CD4-positive, alpha-beta T cell treated with Interleukin-17A for 4 hours (primary cell): Measurements from ENCODE around the gene RFX2.
A peak's percentile ranks its signal among the peaks of the same experiment; 100 is the strongest.
"Not testable (repeated sequence)": the region's sequence is repeated elsewhere in the genome, so short reads cannot be mapped to it uniquely, and the experiment has no call there.

Source experiments
- DNase-seq: peaks from one replicate; pipeline ENCODE4 v3.0.0-alpha.2; 2020; ENCODE audit warnings: mixed read lengths

RFX2 gene

GRCh38 chr19:6073858-6074708, 36.2 kb downstream of the RFX2 start:
- DNase-seq = no peak

- not testable (repeated sequence) for DNase-seq
Measured at GRCh38 chr19:6073233-6073632, 37.1 kb downstream of the RFX2 start.

- DNase-seq = no peak
Measured at GRCh38 chr19:6071875-6072274, 38.4 kb downstream of the RFX2 start.

GRCh38 chr19:6070720-6071485, 39.4 kb downstream of the RFX2 start:
- DNase-seq = no peak

GRCh38 chr19:6070207-6070681, 40.1 kb downstream of the RFX2 start:
- DNase-seq = no peak

GRCh38 chr19:6069268-6069791, 41.0 kb downstream of the RFX2 start:
- DNase-seq = no peak

GRCh38 chr19:6068711-6069110, 41.6 kb downstream of the RFX2 start:
- DNase-seq = no peak

- DNase-seq = no peak
Measured at GRCh38 chr19:6067975-6068374, 42.3 kb downstream of the RFX2 start.

GRCh38 chr19:6066661-6067646, 43.3 kb downstream of the RFX2 start:
- peak; percentile 33 for DNase-seq

GRCh38 chr19:6065685-6066374, 44.5 kb downstream of the RFX2 start:
- DNase-seq = peak; percentile 78

- DNase-seq = no peak
Measured at GRCh38 chr19:6064336-6065073, 45.8 kb downstream of the RFX2 start.

- no peak for DNase-seq
Measured at GRCh38 chr19:6063576-6064335, 46.5 kb downstream of the RFX2 start.

GRCh38 chr19:6062961-6063575, 47.2 kb downstream of the RFX2 start:
- DNase-seq = no peak

- DNase-seq = peak; percentile 65
Measured at GRCh38 chr19:6062274-6062673, 48.0 kb downstream of the RFX2 start.

- DNase-seq = no peak
Measured at GRCh38 chr19:6061376-6062130, 48.7 kb downstream of the RFX2 start.

- DNase-seq = peak; percentile 64
Measured at GRCh38 chr19:6060600-6061375, 49.5 kb downstream of the RFX2 start.

GRCh38 chr19:6059988-6060599, 50.2 kb downstream of the RFX2 start:
- peak; percentile 33 for DNase-seq
